GM18499 (cell line): ENCODE results near the gene SUSD1.

Experiments used
- ATAC-seq: cut with Tn5 transposase; IDR thresholded peaks from one replicate; pipeline ENCODE4 v1.9.1; 2021; ENCODE audit warnings: moderate number of reproducible peaks; ENCODE audit not compliant: insufficient read depth, unreplicated experiment

SUSD1 gene

DNA sequence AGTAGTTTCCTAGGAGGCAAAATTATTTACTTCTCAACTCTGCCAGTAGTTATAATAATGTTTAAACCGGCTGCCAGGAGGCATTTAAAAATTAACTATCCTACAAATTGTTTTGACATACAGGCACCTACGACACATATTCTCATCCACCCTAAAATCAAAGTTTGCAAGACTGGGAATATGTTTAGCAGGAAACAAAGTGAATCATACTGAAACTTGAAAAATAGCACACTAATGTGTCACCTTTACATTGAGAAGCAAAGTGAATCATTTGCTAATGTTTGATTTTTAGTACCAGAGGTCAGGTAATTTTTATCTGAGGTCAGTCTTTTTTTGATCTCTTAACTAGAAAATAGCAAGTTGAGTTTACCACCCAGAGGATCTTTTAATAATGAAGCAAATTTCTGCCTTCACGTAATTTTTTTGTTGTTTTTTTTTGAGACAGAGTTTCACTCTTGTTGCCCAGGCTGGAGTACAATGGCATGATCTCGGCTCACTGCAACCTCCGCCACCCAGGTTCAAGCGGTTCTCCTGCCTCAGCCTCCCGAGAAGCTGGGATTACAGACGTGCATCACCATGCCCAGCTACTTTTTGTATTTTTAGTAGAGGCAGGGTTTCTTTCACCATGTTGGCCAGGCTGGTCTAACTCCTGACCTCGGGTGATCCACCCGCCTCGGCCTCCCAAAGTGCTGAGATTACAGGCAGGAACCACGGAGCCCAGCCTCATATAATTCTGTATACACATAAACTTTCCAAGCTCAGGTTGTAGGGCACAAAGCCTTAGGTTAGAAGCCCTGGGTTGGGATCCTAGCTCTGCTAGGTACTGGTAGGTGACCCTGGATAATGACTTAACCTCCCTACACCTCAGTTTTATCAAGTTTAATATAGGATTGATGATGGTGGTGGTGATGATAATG, 154.2 kb downstream of the SUSD1 start:
- ATAC-seq, result no peak

DNA sequence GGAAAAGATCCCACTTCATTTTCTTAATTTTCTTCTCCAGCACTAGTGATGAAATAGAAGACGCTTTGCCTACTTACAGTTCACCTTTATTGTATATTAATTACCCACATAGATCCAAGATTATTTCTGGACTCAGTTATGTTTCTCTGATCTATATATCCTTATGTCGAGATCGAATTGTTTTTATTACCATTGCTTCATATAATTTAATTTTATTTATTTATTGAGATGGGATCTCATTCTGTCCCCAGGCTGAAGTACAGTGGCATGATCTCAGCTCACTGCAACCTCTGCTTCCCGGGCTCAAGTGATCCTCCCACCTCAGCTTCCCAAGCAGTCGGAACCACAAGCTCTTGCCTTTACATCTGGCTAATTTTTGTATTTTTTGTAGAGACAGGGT, 157.2 kb downstream of the SUSD1 start:
- ATAC-seq, result no peak

DNA sequence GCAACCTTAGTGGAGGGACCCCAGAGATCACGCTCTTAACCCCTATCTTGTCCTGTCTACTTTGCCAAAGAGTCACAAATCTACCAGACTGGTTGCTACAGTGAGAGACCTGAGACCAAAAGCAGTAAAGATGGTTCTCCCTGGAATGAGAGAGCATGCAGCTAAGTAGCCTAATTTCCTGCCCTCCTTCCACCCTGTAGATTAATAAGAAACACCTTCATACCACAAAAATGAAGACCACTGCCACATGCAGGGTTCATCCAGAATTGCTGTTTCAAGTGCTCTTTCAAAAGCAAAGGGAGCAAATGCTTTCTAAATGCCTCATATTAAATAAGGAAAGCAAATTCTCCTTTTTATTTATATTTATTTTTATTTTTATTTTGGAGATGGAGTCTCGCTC, 159.4 kb downstream of the SUSD1 start:
- no peak for ATAC-seq

DNA sequence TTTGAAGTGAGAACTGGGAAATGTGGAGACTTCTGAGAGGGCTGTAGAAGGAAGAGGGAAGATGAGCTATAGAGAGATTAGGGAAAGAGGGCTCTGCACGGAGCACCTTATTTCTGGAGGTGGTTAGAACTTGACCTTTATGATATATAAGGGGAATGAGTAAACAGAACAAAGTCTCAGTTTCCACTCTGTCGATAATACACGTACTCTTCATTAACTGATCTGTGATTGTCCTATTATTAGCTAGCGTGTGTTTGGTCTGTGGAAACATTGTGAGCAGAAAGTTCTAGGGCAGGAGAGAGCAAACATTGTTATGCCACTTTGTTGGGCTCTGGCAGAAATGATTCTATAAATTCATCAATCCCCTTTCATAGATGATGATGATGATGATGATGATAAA, 159.9 kb downstream of the SUSD1 start:
- ATAC-seq, result no peak

DNA sequence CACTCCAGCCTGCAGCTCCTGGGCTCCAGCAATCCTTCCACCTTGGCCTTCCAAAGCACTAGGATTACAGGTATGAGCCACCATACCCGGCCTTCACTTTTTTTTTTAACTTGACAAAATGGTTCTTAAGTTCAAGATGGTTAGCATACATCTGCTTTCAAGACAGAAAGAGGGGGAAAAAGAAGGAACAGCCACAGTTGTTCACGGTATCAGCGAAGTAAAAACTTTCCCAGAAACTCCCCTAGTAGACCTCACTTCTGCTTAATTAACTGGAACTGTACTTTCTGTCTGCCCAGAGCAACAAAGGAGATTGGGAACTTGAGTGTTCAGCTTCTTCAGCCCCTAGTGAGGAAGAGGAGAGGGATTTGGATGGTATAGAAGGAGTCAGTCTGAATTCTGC, 161.8 kb downstream of the SUSD1 start:
- no peak for ATAC-seq

DNA sequence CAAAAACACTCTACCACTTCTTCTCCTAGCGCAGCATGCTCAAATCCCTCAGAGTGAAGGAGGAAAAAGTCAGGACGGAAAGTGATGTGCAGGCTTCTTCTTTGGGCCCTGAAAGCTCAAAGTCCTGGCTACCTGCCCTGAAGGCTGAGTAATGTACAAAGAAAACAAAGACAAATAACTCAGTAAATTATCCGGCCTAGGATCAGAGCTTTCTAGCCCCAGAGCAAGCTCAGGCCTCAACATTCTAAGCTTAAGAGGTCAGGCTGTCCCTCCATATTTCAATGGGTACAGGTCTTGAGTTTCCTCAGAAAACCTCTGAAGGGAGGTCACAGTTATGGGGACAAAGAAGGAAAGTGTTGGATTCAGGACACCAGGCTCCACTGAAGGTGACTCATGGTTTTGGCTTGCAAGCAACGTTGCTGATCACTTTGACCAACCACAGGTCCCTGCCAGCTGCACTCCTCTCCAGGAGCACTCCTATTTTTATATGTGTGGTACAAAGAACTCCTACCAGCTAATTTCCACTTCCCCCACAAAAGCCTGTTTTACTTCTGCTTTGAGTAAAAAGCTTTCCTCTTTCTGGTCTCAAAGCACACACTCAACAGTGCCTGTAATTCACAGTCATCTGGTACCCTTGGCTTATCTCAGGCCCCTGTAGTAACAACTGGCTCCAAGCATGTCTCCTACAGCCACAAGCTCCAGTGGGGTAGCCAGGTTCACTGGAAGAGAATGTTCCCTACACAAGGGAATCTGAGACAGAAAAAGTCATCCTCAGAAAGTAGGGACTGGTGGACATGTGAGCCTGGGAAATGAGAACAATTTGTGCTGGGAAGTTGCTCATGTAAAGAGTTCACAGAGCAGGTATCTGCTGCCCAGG, 162.8 kb downstream of the SUSD1 start:
- ATAC-seq, result peak; percentile 68

DNA sequence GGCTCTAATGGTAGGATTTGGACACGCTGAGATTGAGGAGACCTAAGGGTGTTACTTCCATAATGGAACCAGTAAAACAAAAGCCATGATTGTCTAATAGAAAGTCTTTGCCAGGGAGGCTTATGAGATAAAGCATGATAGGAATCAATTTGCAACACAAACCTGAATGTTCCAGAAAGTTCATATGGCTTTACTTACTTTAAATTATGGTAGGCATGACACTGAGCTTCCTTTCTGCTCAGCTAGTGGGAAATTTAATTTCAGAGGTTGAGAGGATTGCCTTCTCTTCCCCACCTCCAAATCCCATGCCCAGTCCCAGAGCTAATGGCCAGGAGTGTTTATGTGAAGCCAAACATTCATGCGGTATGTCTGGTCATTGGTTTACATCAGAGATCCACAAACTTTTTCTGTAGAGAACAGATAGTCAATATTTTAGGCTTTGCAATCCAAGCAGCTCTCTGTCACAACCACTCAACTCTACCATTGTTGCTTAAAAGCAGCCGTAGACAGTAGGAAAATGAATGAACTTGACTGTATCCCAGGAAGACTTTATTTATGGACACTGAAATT, 164.0 kb downstream of the SUSD1 start:
- no peak for ATAC-seq

DNA sequence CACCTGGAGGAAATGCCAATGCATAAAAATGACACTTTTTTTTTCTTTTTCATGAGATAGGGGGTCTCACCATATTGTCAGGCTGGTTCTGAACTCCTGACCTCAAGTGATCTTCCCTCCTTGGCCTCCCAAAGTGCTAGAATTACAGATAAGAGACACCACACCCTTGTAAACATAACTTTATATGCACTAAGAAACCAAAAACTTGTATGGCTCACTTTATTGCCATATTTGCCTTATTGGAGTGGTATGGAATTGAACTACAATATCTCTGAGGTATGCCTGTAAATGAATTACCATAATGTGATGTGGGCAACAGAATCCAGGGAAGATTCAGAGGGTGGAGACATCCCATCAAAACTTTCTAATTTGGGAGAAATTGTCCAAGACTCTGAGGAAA, 164.6 kb downstream of the SUSD1 start:
- no peak for ATAC-seq

DNA sequence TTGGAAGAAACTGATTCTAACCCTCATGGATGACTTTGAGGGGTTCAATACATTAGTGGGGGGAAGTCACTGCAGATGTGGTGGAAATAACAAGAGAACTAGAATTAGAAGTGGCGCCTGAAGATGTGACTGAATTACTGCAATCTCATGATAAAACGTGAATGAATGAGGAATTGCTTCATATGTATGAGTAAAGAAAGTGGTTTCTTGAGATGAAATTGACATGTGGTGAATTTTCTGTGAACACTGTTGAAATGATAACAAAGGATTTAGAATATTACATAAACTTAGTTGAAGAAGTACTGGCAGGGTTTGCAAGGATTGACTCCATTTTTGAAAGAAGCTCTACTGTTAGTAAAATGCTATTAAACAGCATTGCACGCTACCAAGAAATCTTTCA, 165.4 kb downstream of the SUSD1 start:
- ATAC-seq, result no peak

DNA sequence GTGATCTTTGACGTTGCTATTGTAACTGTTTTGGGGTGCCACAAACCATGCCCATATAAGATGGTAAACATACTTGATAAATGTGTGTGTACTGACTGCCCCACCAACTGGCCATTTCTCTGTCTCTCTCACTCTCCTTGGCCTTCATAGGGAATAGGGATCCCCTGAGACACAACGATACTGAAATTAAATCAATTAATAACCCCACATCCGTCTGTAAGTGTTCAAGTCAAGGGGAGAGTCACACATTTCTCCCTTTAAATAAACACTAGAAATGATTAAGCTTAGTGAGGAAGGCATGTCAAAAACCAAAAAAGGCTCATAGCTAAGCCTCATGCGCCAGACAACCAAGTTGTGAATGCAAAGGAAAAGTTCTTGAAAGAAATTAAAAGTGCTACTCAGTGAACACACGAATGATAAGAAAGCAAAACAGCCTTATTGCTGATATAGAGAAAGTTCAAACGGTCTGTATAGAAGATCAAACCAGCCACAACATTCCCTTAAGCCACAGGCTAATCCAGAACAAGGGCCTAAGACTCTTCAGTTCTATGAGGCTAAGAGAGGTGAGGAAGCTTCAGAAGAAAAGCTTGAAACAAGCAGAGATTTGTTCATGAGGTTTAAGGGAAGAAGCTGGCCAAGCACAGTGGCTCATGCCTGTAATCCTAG, 167.4 kb downstream of the SUSD1 start:
- no peak for ATAC-seq

DNA sequence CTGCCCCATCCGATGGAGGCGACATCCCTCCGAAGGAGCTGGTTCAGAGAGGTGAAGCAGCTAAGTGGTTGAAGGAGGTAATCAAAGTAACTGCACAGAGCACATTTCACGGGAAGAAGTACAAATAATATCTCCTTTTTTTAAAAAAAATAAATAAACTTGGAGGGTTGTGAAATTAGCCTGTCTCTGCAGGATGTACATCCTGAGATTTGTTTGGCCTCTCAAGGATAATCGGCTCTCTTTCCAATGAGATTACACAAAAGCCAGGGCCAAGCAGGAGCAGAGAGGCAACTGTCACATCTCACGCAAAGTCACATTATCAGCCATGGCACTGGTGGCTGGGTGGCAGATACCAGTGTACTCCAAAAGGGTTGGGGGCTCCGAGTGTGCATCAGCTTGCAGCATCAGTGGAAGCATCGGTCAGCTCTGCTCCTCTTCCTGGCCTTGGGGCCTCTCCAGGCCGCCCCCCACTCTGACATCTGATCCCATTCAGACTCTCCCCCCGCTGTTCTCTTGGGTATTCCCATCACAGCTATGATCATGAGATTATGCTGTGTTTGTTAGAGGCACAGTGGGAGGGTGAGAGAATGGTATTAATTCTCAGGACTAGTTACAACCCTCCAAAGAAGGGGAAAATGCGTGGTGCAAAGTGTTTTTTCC, 168.6 kb downstream of the SUSD1 start:
- no peak for ATAC-seq

DNA sequence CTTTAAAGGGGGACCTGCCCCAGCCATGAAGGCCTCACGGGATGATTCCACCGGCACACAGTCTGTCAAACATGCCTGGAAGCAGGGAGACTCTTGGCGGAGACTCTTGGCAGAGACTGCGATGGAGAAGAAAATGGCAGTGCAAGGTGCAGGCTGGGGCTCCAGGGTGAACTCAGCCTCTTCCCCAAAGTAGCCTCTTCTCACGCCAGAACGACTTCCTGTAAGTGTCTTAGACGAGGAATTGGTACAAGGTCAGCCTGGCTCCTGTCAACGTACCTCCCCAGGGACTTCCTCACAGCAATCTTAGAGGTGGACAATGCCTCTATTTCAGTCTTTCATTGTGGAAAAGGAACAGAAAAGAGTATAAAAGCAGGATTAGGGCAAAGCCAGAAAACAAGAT, 169.2 kb downstream of the SUSD1 start:
- no peak for ATAC-seq

DNA sequence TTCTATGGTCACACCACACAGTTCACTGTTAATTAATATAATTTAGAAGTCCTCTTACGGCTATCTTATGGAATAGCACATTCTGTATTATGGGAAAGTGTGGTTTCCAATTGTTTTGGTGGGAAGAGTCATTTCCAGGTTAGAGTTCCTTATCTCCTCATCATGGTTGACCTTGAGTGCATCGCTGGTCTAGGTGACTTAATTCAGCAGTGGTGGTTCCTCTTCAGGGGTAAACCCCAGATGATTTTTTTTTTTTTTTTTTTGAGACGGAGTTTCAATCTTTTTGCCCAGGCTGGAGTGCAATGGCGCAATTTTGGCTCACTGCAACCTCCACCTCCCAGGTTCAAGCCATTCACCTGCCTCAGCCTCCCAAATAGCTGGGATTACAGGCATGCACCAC, 171.6 kb downstream of the SUSD1 start:
- no peak for ATAC-seq

DNA sequence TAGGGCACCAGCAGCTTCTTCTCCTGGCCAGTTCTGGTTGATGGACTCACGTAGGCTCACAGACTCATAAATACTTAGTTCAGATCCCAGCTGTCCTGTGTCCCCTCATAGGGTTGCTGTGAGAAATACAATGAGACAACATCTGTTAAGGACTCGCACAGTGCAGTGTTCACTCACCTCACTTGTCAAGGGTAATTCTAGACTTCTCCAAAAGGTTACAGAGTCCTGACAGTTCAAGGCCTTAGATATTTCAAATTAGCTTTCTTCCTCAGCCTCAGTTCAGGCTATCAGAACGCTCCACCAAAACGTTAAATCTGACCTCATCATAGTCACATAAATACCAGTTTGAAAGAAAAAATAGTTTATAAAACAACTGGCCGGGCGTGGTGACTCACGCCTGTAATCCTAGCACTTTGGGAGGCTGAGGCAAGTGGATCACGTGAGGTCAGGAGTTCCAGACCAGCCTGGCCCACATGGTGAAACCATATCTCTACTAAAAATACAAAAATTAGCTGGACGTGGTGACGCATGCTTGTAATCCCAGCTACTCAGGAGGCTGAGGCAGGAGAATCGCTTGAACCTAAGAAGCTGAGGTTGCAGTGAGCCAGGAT, 172.1 kb downstream of the SUSD1 start:
- ATAC-seq, result no peak

DNA sequence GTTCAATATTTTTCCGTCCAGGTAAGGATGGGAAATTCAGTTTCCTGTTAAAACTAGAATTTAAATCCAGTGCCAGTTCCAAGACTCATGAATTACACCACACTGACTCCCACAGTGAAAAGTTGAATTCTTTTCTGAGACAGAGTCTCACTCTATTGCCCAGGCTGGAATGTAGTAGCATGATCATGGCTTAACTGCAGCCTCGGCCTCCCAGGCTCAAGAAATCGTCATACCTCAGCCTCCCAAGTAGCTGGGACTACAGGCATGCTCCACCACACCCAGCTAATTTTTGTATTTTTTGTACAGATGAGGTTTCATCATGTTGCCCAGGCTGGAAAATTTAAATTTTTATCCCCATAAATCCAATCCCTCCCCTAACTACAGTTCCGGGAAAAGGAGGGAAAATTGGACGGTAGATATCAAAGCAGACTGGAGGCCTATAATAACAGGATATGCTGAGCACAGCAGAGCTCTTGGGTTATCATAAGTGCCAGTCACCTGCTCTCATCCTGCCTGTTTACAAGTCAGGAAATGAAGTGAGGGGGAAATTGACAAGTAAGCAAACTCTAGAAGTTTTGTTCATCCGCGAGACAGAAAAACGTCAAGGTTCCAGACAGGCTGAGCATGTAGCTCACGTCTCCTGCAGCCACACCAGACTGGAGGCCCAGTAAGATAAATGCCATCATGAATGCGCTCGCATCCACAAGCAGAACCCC, 172.8 kb downstream of the SUSD1 start:
- no peak for ATAC-seq

DNA sequence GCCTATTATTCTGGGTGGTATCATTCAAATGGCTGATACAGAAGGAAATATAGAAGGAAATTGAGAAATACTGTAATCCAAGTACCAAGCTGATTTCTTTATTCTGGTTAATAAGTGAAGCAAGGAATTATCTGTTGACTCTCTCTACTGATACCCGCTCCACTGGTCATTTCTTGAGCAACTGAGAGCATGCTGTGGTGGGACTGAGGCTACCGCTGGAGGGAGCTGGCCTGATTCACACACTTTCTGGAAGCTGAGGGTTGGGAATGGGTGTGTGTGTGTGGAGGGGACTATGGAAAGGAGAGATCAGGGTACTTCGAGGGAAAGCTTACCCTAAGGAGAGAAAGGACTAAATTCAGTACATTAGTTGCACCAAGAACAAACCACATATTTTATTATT, 174.4 kb downstream of the SUSD1 start:
- no peak for ATAC-seq

DNA sequence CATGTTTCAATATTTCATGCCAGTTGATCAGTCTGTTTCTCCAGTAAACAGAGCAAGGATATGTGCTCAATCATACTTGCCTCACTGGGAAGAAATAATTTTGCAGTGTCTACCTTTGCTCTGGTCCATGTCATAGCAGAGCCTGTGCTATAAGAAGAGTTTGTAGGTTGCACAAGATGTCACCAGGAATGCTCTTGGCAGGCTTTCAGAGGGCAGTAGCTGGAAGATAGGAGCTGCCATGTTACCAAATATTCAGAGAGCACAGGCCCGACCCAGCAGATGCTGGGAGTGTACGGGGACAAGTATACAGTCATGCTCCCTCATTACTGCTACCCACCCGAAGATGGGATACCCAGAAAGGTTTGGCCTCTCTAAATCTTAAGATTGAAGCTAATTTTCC, 175.8 kb downstream of the SUSD1 start:
- no peak for ATAC-seq

DNA sequence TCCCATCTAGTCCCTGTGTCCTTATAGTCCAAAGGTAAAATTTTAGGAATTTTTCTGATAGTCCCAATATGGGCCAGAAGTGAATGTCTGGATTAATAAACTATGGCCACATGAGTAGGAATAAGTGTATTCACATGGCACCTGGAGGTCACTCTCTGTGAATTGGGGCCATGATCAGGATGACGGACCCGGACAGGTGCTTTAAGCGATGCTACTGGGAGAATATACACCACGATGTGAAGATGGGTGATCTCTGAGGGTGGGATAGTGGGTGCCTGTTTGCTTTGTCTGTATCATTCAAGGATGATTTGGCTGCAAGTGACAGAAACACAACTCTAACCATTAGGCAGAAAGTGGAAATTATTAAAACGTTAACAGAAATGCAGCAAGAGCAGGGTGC, 177.3 kb downstream of the SUSD1 start:
- ATAC-seq, result no peak

DNA sequence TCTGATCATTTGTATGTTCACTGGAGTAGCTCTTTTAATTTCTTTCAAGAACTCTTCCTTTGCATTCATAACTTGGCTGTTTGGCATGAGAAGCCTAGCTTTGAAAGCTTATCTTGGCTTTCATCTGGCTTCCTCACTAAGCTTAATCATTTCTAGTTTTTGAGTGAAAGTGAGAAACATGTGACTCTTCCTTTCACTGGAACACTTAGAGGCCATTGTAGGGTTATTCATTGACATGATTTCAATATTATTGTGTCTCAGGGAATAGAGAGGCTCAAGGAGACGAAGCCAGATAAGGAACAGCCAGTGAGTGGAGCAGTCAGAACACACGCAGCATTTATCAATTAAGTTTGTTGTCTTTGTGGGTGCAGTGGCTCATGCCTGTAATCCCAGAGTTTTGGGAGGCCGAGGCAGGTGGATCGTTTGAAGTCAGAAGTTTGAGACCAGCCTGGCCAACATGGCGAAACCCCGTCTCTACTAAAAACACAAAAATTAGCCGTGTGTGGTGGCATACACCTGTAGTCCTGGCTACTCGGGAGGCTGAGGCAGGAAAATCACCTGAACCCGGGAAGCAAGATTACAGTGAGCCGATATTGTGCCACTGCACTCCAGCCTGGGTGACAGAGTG, 180.2 kb downstream of the SUSD1 start:
- ATAC-seq, result peak; percentile 47
